Testis (tissue), 2 donors: ENCODE measurements around the gene CCDC93.

Experiments
- POLR2A ChIP-seq: fragments of 450-650 bp; IDR thresholded peaks from one replicate; pipeline ENCODE4 v1.6.1; 2017; ENCODE audit warnings: antibody characterized with exemption, mild to moderate bottlenecking, moderate library complexity
- TF ChIP-seq, protein P1 (sequence below), 3 experiments: fragments of 450-650 bp in 2 of 3; fragments of 200-600 bp in 1 of 3; sonication (generic) in 1 of 3; IDR thresholded peaks; one replicate each; pipeline ENCODE4 v1.5.1; 2016 to 2019; ENCODE audit warnings: antibody characterized with exemption in 3 of 3, mild to moderate bottlenecking in 2 of 3, moderate library complexity in 1 of 3

GRCh38 chr2:117972476-117973123 is 41.3 kb downstream of the CCDC93 start:
- TF ChIP-seq, protein P1, sequence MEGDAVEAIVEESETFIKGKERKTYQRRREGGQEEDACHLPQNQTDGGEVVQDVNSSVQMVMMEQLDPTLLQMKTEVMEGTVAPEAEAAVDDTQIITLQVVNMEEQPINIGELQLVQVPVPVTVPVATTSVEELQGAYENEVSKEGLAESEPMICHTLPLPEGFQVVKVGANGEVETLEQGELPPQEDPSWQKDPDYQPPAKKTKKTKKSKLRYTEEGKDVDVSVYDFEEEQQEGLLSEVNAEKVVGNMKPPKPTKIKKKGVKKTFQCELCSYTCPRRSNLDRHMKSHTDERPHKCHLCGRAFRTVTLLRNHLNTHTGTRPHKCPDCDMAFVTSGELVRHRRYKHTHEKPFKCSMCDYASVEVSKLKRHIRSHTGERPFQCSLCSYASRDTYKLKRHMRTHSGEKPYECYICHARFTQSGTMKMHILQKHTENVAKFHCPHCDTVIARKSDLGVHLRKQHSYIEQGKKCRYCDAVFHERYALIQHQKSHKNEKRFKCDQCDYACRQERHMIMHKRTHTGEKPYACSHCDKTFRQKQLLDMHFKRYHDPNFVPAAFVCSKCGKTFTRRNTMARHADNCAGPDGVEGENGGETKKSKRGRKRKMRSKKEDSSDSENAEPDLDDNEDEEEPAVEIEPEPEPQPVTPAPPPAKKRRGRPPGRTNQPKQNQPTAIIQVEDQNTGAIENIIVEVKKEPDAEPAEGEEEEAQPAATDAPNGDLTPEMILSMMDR (IDR thresholded peaks at IDR 0.05) = no peak
- TF ChIP-seq POLR2A = no peak
